ENCODE results near the gene MRPS10.

The MRPS10 gene

DNA sequence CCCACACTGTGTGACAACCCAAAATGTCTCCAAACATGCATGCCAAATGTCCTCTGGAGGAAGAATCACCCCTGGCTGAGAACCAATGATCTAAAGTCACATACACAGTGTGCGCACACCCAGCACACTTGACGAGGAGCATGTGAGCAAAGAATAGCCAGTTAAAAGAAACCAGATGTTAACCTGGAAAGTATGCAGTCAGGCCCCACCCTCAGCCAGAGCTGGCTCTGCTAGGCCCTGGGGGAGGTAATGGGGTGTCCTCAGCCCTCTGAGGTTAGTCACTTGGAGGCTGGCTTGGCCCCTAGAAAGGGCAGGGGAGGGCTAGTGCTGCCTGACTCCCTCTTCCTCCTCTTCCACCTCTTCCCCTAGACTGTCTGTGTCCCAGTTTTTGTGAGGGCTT is 59.6 kb downstream of the MRPS10 start:
- DNase-seq (no peak), ATAC-seq (no peak)
- Mint-ChIP-seq H3K9me3 (no peaks in the 10 kb centered on the region), H3K27me3 (peaks cover 7% of the 10 kb centered on the region), H3K27ac (no peak overlapping the region), H3K4me3 (no peak overlapping the region), H3K4me1 (no peaks in the 10 kb centered on the region)
